Vagina (tissue), 2 donors: ENCODE data around the gene SH3BP2.

Experiments
- POLR2A ChIP-seq, 2 donors: fragments of 450-650 bp; IDR thresholded peaks; one replicate each; pipeline ENCODE4 v1.6.1; 2017; ENCODE audit warnings: antibody characterized with exemption in 2 of 2, mild to moderate bottlenecking in 2 of 2, moderate library complexity in 2 of 2
- TF ChIP-seq, protein P1 (sequence below), 3 experiments: fragments of 450-650 bp in 2 of 3; fragments of 200-600 bp in 1 of 3; sonication (generic) in 1 of 3; IDR thresholded peaks; one replicate each; pipeline ENCODE4 v1.5.1; 2017 to 2019; ENCODE audit warnings: antibody characterized with exemption in 3 of 3, mild to moderate bottlenecking in 2 of 3, moderate library complexity in 2 of 3

DNA sequence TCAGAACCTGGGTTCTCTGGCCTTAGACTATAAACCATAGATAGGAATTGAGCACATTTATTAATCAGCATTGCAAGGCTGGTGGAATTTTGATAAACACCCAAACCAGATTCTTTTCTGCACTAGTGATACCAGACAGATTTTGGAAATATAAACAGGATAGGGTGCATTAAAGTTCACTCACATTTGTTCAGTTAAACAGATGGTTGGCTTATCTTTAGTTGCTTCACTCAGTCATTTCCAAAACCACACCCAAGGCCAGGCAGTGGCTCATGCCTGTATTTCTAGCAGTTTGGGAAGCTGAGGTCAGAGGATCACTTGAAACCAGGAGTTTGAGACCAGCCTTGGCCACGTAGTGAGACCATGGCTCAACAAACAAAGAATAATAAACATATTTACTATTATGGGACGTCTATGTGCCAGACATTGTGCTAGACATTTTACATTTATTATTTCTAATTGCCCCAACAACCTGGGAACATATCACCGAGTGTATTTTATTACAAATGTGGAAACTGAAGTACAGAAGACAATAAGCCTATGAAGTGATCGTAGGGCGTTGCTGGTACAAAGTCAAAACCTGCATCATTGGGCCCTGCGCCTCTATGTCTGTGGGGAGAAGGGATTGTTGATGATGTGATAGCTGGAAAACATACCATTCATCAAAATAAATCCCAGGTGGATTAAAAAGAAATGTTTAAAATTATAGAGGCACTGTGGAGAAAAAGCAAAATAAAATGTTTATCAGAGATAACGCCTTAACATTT, 65.7 kb downstream of the SH3BP2 start:
- TF ChIP-seq, protein P1, sequence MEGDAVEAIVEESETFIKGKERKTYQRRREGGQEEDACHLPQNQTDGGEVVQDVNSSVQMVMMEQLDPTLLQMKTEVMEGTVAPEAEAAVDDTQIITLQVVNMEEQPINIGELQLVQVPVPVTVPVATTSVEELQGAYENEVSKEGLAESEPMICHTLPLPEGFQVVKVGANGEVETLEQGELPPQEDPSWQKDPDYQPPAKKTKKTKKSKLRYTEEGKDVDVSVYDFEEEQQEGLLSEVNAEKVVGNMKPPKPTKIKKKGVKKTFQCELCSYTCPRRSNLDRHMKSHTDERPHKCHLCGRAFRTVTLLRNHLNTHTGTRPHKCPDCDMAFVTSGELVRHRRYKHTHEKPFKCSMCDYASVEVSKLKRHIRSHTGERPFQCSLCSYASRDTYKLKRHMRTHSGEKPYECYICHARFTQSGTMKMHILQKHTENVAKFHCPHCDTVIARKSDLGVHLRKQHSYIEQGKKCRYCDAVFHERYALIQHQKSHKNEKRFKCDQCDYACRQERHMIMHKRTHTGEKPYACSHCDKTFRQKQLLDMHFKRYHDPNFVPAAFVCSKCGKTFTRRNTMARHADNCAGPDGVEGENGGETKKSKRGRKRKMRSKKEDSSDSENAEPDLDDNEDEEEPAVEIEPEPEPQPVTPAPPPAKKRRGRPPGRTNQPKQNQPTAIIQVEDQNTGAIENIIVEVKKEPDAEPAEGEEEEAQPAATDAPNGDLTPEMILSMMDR (IDR thresholded peaks at IDR 0.05) = no peak
- no peak for TF ChIP-seq POLR2A (IDR thresholded peaks at IDR 0.05)
